Measurements from ENCODE around the gene KDM7A.

- no peak for TF ChIP-seq CTCF (IDR thresholded peaks at IDR 0.05)
- no peak for TF ChIP-seq ZFX (IDR thresholded peaks at IDR 0.05; ENCODE audit: borderline replicate concordance)
Measured at GRCh38 chr7:140141256-140141655, 35.5 kb downstream of the KDM7A start.

All from 22Rv1 (cell line).